Breast epithelium (tissue), 3 donors: ENCODE results near the gene SPRED2.

Experiments
- CTCF ChIP-seq, 3 donors: fragments of 450-650 bp; IDR thresholded peaks; one replicate each; pipeline ENCODE4 v1.5.1; 2016 to 2017; ENCODE audit warnings: antibody characterized with exemption in 3 of 3, mild to moderate bottlenecking in 3 of 3, moderate library complexity in 3 of 3
- POLR2AphosphoS5 ChIP-seq, 3 donors: sonication (generic); formaldehyde crosslinking; IDR thresholded peaks; one replicate each; pipeline ENCODE4 v1.6.1; 2017; ENCODE audit warnings: antibody characterized with exemption in 3 of 3

GRCh38 chr2:65416945-65417344, 15.5 kb downstream of the SPRED2 start:
- TF ChIP-seq CTCF (IDR thresholded peaks at IDR 0.05) = no peak
- TF ChIP-seq POLR2AphosphoS5 (IDR thresholded peaks at IDR 0.05) = no peak
